WI38 (cell line): ENCODE measurements around the gene CD160.
A peak's percentile ranks its signal among the peaks of the same experiment; 100 is the strongest.
"Not testable (repeated sequence)": the region's sequence is repeated elsewhere in the genome, so short reads cannot be mapped to it uniquely, and the experiment has no call there.

ENCODE experiments used
- H3K4me3 ChIP-seq: 2 replicates; pipeline ENCODE4 v1.5.1; 2011; ENCODE audit warnings: low read depth, mild to moderate bottlenecking, control low read depth, low read length
- CTCF ChIP-seq: IDR thresholded peaks from 2 replicates; pipeline ENCODE4 v1.5.1; 2012; ENCODE audit warnings: low read depth, mild to moderate bottlenecking, control low read depth, low read length

The CD160 gene

GRCh38 chr1:145716641-145717345 is 2.5 kb upstream of the CD160 start:
- TF ChIP-seq CTCF = no peak
- H3K4me3 ChIP-seq = no peak overlapping the region

GRCh38 chr1:145717833-145718232 is 1.5 kb upstream of the CD160 start:
- no peak overlapping the region for H3K4me3 ChIP-seq
- TF ChIP-seq CTCF = no peak

GRCh38 chr1:145718465-145718864 is 834 bp upstream of the CD160 start:
- not testable (repeated sequence) for H3K4me3 ChIP-seq

- no peak for TF ChIP-seq CTCF
- peak overlapping the region; percentile 49 for H3K4me3 ChIP-seq
These were observed 1.2 kb downstream of the CD160 start for GRCh38 chr1:145720556-145720877.

GRCh38 chr1:145720878-145721671 is 1.8 kb downstream of the CD160 start:
- H3K4me3 ChIP-seq = peak overlapping the region; percentile 49
- peak; percentile 77 for TF ChIP-seq CTCF

GRCh38 chr1:145726193-145726592 is 6.9 kb downstream of the CD160 start:
- H3K4me3 ChIP-seq = not testable (repeated sequence)

- TF ChIP-seq CTCF = no peak
- no peak overlapping the region for H3K4me3 ChIP-seq
These were observed 9.9 kb downstream of the CD160 start for GRCh38 chr1:145729196-145729595.

- no peak overlapping the region for H3K4me3 ChIP-seq
- no peak; the same call in 1 of the 2 replicates for TF ChIP-seq CTCF
These were observed 10.6 kb downstream of the CD160 start for GRCh38 chr1:145729666-145730436.
